GM10266 (cell line): ENCODE data around the gene CHSY3.

Source experiments
- DNase-seq: peaks from one replicate; pipeline ENCODE4 v3.0.0; 2012; ENCODE audit errors: extremely low spot score
- TF ChIP-seq, protein P1 (sequence below): IDR thresholded peaks from 2 replicates; pipeline ENCODE4 v1.5.1; 2012; ENCODE audit warnings: mild to moderate bottlenecking, low read depth; ENCODE audit not compliant: control insufficient read depth, insufficient read depth; ENCODE audit errors: missing control alignments

The CHSY3 gene

DNA sequence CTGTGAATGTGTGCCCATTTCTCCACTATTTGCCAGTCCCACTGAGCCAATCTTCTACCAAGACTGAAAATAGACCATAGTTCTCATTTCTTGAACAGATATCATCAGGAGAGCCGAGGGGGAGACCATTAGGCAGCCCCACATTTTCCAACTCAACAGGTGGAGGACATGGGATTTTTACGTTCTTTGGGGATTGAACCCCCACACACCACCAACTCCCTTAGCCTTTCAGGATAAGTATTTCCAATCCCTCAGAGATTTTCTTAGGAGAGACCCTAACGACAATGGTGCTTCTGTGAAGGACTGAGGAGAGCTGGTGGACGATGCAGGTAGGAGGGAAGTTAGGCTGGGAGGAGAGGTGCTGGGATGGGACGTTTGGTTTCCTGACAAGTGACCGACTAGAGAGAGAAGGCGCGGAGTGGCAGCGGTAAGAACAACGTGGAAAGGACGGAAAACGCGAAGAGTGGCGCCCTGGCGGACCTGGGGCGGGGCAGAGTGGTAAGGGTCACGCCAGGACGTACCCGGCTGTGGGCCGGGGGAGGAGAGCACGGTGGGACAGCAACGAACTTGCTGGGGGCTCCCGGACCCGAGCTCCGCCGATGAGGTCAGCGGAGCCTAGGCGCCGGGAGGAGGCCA lies 681 bp upstream of the CHSY3 start:
- no peak for DNase-seq
- TF ChIP-seq, protein P1, sequence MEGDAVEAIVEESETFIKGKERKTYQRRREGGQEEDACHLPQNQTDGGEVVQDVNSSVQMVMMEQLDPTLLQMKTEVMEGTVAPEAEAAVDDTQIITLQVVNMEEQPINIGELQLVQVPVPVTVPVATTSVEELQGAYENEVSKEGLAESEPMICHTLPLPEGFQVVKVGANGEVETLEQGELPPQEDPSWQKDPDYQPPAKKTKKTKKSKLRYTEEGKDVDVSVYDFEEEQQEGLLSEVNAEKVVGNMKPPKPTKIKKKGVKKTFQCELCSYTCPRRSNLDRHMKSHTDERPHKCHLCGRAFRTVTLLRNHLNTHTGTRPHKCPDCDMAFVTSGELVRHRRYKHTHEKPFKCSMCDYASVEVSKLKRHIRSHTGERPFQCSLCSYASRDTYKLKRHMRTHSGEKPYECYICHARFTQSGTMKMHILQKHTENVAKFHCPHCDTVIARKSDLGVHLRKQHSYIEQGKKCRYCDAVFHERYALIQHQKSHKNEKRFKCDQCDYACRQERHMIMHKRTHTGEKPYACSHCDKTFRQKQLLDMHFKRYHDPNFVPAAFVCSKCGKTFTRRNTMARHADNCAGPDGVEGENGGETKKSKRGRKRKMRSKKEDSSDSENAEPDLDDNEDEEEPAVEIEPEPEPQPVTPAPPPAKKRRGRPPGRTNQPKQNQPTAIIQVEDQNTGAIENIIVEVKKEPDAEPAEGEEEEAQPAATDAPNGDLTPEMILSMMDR: no peak

DNA sequence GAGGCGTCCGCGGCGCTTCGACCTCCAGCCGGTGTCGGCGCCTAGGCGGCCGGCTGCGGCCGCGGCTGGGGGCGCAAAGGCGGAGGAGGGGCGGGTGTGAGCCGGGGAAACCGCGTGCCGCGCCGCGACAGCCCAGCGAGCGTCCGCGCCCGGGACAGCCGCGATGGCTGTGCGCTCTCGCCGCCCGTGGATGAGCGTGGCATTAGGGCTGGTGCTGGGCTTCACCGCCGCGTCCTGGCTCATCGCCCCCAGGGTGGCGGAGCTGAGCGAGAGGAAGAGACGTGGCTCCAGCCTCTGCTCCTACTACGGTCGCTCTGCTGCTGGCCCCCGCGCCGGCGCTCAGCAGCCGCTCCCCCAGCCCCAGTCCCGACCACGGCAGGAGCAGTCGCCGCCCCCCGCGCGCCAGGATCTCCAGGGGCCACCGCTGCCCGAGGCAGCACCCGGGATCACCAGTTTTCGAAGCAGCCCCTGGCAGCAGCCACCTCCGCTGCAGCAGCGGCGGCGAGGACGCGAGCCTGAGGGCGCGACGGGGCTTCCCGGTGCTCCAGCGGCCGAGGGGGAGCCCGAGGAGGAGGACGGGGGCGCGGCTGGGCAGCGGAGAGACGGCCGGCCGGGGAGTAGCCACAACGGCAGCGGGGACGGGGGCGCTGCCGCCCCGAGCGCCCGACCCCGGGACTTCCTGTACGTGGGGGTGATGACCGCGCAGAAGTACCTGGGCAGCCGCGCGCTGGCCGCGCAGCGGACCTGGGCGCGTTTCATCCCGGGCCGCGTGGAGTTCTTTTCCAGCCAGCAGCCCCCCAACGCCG lies 605 bp downstream of the CHSY3 start:
- TF ChIP-seq, protein P1: no peak
- DNase-seq: peak; percentile 40

DNA sequence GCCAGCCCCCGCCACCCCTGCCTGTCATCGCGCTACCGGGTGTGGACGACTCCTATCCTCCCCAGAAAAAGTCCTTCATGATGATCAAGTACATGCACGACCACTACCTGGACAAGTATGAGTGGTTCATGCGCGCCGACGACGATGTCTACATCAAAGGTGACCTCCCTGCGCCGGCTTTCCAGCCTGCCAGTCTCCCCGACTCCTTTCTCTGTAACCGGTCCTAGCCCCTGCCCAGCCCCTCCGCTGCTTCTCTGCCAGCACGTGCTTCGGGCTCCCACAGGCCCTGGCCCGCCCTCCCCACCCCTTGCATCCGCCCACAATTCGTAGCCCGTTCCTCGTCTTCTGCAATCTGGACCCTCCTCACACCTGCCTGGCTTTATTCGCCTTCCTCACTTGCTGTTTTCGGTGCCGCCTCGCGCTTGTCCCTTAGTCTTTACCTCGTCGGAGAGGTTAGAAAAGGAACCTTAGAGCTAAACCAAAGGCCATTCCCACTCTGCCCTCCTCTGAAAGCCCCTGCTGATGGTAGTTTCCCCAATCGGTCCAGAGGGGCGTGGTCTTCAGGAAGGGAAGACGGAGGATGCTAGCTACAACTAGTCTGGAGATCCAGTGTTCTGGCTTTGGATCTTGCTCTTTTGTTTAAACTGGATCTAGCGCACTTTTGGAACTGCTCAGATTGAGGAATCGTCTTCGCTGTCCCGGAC lies 1.4 kb downstream of the CHSY3 start:
- no peak for DNase-seq

DNA sequence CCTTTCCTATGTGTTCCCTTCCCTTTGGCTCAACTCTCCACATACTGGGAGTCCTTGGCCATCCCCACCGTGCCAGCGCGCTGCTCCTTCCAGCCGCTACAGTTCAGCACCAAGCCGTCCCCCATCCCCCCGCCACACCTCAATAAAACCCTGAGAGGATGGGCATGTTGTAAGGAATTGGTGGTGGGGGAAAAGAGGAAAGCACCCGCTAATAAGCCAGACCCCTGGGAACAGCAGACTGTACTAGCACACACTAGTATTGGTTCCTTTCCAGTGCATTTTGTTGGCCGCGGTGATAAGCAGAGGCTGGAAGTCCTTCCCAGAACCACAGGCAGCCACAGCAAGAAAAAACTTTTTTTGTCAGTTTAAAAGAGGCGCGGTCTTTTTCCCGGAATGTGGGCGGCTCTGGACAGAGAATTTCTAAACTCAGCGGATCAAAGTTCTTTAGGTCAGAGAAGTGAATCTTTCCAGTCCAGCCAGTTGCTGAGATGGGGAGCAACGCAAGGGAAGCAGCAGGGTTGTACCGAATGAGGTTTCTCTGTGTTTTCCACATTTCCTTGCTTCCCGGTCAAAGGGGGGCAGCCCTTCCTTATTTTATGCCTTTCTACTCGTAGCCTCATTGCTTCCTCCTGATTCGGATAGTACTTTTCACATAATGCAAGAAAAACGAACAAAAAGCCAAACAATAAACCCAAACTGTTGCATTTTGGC lies 2.1 kb downstream of the CHSY3 start:
- DNase-seq: no peak
- TF ChIP-seq, protein P1: no peak

More for the DNA sequence above, 1.4 kb downstream of the CHSY3 start:
- TF ChIP-seq, protein P1: no peak

DNA sequence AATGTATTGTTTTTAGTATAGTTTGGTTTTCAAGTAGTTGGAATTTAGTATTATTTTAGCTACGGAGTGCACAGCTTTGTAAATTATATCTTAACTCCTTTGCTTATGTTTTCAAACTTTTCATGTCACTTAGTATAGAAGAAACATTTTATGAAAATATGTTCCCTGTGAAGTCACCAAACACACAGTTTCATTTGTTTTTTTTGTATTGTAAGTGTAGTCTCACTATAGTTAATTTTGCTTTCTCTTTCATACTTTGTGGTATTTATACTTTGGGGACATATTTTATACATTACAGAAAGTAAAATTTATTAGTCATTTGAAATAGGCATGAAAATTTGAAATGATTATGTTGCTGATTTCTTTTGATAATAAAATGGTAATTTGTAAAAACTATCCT lies 5.0 kb downstream of the CHSY3 start:
- DNase-seq: no peak
- TF ChIP-seq, protein P1: no peak

DNA sequence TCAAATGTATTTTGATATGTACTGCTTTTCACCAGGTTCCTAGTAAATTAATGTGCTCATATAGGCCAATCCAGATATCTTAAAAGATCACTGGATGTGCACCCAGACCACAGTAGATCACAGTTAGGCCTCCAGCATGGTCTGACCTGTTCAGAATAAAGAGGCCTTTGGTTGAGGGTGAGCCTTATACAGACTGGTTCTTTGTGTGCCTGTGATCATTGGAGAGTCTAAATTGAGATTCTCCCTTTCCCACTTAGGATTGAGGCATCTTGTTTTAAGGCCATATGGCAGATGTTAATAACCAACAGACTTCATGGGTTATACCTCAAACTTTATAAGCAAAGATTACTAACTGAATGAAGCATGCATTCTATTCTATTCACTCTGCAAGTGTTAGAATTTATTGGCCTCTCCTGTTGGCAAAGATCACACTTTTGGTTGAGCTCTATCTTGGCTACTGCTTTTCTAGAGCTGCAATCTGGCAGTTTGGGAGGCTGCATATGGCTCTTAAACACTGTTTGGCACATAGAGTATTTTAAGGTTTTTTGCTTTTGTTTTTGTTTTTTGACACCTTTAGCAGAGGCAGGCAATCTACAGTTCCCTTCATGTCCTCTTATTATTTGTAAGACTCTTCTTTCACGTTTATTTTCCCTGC lies 8.5 kb downstream of the CHSY3 start:
- TF ChIP-seq, protein P1: no peak
- no peak for DNase-seq
